GM12865 (cell line): ENCODE results near the gene SKI.

Source experiments
- DNase-seq: peaks from one replicate; pipeline ENCODE4 v3.0.0; 2010; ENCODE audit warnings: low read depth
- H3K4me3 ChIP-seq: 2 replicates; pipeline ENCODE4 v1.5.1; 2011; ENCODE audit warnings: mild to moderate bottlenecking, low read depth, low read length, control low read depth
- CTCF ChIP-seq: IDR thresholded peaks from 2 replicates; pipeline ENCODE4 v1.5.1; 2011; ENCODE audit warnings: low read length, control low read depth, low read depth, inconsistent platforms; ENCODE audit not compliant: insufficient read depth; ENCODE audit errors: missing control alignments

Gene SKI

GRCh38 chr1:2304921-2305681 lies 77.0 kb downstream of the SKI start:
- TF ChIP-seq CTCF, result no peak
- no peak overlapping the region for H3K4me3 ChIP-seq
- DNase-seq, result no peak

- no peak for TF ChIP-seq CTCF
- DNase-seq, result no peak
- H3K4me3 ChIP-seq, result no peak overlapping the region
These were observed 78.2 kb downstream of the SKI start for GRCh38 chr1:2306151-2306978.

- DNase-seq, result no peak
- TF ChIP-seq CTCF, result no peak
These were observed 79.0 kb downstream of the SKI start for GRCh38 chr1:2307064-2307605.

GRCh38 chr1:2307972-2308371 lies 79.9 kb downstream of the SKI start:
- no peak for TF ChIP-seq CTCF
- no peak for DNase-seq
- no peak overlapping the region for H3K4me3 ChIP-seq

More at GRCh38 chr1:2307064-2307605, 79.0 kb downstream of the SKI start:
- no peak overlapping the region for H3K4me3 ChIP-seq

GRCh38 chr1:2308844-2309243 lies 80.7 kb downstream of the SKI start:
- no peak for DNase-seq
- H3K4me3 ChIP-seq, result no peak overlapping the region
- TF ChIP-seq CTCF, result no peak

- DNase-seq, result no peak
- no peak for TF ChIP-seq CTCF
- H3K4me3 ChIP-seq, result no peak overlapping the region
These were observed 82.4 kb downstream of the SKI start for GRCh38 chr1:2310332-2311183.
